GM19025 (cell line): Measurements from ENCODE around the gene IGF1R.

Experiments used
- ATAC-seq: cut with Tn5 transposase; IDR thresholded peaks from one replicate; pipeline ENCODE4 v1.9.1; 2021; ENCODE audit warnings: mild to moderate bottlenecking, low read depth, moderate library complexity; ENCODE audit not compliant: unreplicated experiment

IGF1R gene

DNA sequence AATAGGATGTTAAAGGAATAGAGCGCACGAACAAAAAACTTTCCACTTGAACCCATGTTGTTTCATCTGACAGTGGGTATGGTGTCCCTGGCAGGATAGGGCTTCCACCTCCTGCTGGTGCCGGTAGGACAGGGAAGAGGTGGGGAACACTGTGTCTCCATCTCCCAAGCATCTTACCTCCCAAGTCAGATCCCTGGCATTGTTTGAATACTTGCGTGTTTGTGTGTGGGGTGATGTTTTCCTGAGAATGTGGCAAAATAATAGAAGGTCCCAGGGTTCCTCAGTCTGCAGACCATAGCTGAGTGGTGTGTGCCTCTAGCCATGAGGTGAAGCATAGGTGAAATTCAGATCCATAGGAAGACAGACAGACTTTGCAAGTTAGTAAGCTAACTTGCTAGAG lies 119.4 kb downstream of the IGF1R start:
- ATAC-seq: no peak

DNA sequence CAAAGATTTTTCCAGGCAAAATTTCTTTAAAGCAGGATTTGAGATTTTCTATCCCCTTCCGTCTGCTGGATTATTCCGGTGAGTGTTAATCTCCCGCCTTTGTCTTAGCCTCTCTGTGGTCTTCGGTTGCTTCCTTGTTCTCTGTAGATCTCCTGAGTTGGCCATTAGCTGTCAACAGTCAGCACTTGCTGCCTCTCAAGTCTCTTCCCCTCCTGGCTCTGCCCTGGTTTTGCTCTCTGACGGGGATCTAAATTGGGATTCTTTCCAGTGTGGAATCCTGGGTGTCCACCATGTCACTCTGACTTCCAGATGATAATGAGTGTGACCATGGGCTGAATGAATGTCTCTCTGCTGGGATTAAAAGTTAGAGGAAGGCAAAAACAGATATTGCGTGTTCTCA lies 121.5 kb downstream of the IGF1R start:
- no peak for ATAC-seq

DNA sequence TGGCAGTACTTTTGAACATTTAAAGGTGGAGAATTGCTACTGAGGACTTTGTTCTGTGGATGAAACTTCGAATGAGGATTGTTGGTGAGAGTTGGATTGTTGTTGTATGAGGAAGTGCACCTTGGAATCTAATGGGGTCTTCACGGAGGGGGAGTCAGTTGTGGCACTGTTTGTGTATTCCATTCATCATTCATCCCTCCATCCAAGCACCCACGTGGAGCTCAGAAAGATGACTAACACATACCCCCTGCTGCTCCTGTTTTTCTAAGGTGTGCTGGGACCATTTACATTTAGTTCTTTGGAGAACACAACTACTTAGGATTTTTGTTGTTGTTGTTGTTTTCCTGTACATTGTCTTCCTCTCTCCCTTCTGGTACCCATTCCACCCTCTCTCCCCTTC lies 122.6 kb downstream of the IGF1R start:
- no peak for ATAC-seq

DNA sequence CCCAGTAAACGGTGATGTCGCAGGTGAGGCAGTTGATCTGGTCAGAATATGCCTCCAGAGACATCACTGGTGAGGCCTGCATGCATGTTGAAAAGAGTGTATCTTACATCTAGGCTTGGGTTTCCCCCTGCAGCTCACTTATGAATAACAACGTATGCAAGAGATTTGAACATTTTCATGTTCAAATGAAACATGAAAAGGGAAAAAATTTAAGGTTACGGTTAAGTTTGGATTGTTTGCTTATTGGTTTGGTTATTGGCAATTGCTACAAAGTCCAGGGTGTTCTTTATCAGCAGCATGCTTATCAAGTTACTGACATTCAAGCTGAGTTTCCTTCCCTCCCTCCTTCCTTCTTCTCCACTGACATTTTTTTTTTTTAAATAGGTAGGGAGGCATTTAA lies 123.2 kb downstream of the IGF1R start:
- no peak for ATAC-seq

DNA sequence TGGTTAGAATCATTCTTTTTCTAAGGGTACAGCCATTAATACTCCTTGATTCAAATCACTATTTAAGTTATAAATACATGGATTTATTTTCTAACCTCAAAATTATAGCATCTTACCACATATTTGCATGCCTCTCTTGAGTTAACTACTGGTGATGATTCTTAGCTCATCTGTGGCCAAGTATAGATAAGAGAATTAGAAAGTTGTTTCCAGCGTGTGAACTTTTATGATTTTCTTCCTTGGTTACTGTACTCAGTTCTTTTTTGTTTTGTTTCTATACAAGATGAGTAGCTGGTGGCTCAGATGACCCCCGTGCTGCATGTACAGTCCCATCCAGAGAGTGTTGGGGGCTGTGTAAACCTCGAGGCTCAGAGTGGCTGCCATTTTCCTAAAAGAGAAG lies 124.6 kb downstream of the IGF1R start:
- no peak for ATAC-seq

DNA sequence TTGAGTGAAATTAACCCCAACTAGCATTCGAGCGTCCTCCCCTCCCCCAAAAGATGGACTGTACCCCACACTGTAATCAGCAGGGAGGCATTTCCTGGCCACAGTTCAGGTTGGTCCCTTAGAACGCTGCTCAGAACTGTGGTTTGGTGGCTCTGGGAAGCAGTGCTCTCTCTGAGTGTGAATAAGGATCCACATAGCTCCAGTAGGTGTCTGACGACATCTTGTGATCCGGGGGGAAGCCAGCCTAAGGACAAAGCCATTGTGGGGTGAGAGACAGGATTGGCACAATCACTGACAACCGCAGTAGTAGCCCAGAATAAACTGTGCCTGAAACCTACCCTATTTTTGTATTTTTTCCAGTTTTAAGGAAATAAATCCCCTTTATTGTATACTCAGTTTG lies 125.3 kb downstream of the IGF1R start:
- ATAC-seq: no peak

DNA sequence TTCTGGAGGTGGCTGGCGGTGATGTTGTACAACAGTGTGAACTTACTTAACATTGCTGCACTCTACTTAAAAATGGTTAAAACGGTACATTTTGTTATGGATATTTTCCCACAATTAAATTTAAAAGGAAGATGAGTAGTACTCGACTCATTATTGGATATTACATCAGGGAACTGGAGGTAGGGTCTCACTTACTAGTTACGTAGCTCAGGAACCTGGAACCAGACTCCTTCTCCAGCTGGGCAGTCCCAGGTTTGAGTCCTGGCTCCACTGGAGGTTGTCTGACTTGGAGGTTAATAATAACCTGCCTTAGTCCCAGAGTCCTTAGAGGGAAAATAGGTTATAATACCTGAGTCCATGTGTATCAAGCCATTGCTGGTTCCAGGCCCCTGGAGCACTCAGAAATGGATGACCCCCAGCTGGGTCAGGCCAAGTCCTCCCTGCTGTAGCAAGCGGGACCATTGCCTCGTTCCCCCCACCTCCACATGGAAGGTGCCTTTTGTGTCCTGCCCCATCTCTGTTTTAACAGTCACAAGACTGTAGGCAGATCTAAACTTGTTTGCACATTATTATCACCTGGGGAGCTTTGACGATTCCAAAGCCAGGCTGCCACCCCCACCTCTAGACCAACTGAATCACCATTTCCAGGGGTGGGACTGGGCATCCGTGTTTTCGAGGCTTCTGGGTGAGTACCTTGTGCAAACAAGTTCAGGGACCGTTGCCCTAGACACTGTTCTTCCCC lies 126.6 kb downstream of the IGF1R start:
- no peak for ATAC-seq

DNA sequence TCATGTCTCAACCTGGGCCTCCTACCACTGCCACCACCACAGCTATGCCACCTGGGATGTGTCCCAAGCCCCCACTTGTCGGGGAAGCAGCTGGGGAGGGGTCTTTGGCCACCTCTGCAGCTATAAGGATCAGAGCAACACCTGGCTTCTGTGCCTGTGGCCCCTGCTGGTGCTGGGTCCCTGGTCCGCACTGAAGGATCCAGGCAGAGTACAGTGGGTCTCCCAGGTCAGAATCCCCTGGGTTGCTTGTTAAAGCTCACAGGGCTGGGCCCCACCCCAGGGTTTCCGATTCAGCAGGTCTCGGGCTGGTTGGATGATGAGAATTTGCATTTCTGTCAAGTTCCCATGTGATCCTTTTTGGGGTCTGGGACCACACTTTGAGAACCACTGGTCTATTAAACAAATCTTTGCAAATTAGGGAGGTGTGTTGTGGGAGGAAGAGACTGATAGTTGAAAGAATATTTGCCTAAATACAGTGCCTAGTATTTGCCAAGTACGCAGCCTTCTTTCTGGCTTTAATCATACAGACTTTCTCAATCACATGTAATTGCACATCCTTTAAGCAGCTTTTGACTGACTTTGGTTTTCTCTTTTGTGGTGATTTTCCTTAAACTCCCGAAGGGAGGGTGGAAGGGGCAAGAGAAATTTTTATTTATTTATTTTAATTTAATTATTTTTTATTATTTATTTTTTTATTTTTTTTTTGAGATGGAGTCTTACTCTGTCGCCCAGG lies 127.3 kb downstream of the IGF1R start:
- no peak for ATAC-seq

DNA sequence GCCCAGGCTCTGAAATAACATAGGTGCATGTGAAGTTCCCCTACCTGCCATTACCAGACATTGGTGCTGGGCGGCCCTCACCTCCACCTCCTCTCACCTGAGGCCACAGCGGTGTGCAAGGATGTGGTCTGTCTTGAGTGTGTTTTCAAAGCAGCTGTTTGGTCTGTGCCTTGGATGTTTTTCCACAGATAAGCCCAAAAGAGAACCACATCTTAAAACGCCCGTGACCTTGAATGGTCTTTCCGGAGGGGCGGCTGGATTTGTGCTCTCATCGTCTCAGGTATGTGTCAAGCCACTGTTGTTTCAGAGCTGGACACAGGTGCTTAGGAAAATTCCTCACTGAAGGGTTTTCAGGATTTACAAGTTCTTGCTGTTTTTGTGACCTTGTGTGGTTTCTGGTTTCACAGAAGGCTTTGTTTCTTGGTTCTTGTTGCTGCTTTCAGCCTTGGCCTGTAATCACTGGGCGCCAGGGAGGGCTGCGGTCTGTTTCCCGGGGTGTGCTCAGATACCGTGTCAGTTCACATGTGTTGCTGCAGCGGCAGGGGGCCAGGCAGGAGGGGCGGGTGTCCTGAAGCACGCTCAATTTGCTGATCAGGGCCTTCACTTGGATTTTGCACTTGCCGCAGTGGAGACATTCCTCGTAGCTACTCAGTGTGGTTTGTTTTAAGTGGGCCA lies 128.4 kb downstream of the IGF1R start:
- no peak for ATAC-seq

DNA sequence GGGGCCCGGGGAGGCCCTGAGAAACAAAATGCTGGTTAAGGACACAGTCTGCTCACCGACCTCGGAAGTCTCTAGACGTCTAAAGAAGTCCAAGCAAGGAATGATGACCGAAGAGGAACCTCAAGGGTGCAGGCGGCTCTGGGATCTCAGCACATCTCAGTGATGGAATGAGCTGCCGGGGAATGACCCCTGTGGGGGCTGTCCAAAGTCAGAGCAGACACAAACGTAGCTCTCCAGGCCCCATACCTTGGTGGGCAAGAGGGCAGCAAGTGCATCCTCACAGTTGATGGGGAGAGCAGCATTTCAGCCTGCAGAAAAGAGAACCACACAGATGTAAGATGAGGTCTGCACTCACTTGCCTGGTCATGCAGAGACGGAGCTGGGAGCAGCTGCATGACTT lies 129.1 kb downstream of the IGF1R start:
- ATAC-seq: no peak

DNA sequence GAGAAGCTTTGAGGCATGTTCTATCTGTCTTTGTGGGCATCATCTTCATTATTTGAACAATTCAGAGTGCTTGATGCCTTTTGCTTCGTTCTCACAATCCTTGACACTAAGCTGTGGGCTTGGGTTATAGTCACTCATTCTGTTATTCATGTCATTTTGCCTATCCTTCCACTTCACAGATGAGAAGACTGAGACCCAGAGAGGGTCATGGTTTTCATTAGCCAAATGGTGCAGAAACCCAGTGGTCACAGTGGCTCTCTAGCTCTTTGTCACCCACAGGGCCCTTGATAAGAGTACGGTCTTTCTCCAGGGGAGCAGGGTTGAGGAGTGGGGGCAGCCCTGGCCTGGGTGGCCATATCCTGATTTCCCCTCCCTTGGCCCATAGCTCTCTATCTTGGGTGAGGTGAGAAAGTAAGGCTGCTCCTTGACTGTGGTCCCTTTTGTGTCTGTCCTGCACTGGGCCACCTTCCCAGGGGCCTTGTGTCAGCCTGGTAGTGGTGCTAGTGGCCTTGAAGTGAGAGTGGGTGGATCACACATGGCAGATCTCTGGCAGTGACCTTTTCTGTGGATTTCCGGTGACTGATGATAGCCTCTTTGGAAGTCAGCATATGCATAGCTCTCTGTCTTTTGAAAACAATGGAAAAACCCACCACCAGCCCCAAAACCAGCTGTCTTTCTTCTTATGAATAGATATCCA lies 130.1 kb downstream of the IGF1R start:
- no peak for ATAC-seq

DNA sequence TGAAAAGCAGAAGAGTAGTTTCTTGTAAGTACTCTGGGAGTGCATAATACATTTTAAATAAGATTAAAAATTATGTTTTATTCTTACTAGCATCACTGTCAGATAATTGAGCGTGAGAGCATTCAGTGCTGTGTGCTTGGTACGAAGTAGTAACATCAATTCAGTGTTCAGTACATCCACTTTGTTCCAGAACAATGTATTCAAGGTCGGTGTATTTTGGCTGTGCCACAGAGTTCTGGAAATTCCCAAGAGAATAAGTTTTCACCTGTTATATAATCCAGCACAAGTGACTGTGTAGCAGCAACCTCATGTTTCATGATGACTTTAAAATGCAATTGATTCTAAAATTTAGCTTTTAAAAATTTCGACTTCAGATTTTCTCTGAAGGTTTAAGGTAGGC lies 130.6 kb downstream of the IGF1R start:
- ATAC-seq: no peak

DNA sequence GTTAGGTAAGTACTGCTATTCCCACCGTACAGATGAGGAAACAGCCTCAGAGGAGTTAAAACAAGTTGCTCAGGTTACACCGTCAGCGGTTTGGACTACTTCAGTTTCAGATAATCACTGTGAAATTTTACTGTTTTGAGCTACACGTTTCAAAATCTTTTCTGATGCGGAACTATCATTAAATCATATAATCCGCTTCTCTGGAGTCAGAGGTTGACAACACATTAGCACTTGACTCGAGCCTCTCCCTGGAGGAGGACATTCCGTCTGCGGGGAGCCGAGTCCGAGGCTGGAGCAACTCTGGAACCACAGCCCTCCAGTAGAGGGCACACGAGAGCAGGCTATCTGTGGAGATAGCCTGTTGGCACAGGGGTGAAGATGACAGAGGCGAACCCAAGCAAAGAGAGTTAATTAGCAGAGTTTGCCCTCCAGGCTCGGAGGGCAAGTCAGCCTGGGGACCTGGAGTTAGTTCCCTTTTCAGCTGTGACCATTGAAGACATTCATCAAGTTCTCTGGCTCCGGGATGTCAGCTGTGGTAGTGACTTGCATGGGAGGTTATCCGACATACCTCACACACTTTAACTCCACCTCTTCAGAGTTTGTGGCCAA lies 131.2 kb downstream of the IGF1R start:
- ATAC-seq: peak; percentile 87

DNA sequence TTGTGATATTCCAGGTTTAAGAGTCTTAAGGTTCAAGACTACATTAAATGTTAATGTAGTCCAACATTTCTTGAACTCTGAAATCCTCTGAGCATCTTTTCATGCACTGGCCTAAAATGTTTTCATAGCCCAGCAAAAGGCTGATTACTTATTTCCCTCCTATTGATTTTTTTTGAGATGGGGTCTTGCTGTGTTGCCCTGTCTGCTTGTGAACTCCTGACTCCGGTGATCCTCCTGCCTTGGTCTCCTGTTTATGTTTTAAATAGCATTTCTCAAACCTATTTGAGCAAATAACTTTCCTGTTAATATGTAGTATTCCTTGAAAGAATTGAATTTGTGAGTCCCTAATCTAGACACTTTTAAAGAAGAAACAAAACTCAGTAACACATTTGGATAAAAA lies 133.5 kb downstream of the IGF1R start:
- no peak for ATAC-seq

DNA sequence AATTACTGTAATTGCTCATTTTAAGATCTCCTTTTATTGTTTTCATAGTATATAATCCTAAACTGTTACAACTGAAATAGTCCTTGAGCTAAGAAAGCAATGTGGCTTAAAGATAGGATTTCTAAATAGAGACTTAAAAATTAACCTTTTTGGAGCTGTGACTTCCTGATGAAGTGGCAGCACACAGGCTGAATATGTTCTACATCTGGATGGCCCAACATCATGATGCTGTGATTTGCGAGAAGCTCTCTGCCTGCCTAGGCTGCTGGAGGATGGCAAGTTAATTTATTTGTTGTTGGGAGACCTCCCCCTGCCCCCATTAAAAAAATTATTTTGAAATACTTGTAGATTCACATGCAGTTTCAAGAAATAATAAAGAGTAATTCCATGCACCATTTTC lies 134.5 kb downstream of the IGF1R start:
- no peak for ATAC-seq

DNA sequence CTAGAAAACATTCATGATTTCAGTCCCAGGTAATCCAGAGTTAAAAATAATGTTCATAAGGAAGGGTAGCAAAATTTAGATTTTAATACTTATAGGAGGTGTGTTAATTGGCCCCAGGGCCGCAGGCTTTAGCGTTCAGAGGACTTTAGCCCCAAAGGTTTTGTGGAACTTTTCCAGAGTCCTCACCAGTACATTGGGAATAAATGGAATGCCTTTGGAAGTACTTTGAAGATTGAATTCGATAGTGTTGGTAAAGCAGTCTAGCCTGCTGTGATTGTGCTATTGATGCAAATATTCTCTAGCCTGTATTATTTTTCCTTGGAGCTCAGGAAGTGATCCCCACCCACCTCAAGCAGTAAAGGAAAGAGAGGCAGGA lies 137.1 kb downstream of the IGF1R start:
- no peak for ATAC-seq

DNA sequence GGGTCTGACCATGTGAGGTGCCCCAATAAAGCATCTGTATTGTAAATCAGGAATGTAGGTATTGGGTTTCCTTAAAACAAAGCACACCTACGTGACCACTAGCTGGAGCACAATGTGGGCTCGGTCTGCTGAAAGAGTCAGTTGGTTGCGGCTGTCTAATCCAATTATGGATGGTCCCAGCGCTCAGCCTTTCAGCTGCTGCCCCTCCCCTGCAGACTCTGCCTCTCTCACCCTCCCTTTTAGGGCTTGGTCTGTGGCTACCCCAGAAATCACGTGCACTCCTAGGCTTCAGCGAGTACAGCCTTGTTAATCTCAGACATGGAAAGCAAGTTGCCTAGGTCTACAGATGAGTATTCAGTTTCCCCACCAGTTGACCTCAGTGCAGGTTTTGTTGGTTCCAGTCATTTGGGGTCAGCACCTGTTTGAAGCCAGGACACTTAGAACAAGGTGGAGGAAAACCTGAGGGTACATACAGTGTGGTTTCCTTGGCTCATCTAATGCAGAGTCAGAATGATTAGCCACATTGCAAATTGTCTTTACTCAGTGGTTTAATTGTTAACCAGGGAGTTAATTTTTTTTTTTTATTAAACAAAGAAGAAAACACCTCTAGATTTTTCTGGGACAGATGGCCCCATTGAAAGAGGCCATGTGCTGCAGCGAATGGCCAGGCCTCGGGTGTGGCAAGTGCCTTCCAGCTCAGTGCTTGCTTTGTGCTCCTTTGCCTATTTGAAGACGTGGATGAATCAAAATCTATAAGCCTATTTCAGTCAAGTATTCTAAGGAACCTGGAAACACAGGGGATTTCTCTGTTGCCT lies 137.7 kb downstream of the IGF1R start:
- peak; percentile 75 for ATAC-seq

DNA sequence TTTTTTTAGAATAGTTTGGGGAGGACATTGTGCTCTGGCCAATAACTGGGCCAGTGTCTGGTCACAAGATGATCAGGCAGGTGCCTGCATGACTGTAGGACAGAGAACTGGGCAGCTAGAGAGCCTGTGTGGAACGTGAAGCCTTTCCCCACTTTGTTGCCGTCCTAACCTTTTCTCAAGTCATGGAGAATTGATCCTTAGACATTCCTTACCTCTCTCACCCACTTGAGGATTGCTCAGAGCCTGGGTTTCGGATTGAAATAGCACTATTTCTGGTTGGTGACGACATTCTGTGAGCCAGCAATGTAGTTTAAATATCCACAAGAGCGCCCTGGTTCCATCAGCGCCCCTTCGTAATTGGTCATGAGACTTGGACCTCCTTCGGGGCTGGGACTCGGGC lies 138.4 kb downstream of the IGF1R start:
- ATAC-seq: peak; percentile 24

DNA sequence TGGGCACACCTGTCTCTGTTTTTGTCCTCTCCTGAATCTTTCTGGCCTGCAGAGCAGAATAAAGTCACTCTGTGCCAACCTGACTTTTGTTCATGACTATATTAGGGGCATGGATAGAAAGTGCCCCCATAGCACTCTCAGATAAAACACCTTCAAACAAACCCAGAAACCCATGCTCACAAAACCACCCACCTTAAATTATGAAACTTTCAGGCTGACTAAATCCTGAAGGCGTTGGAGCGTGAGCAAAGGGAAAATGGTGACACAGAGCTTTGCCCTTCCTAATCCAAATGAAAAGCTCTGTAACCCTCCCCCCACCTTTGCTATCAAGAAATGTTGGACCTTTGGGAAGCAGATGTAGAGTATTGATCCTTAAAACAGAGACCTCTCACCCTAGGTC lies 138.9 kb downstream of the IGF1R start:
- ATAC-seq: no peak
